Caco-2 (cell line): ENCODE measurements around the gene KLC3. TPM values are rescaled to one million over a fixed set of nuclear protein-coding genes. Genes with fewer than 3 reads are reported as not detected.

Experiments used
- BruUV-seq: library from RNA; stranded (reverse); fragments of 400-500 nt; replicated peaks from 2 replicates; lab custom pipeline; 2021; lab: Mats Ljungman, UMichigan
- CTCF ChIA-PET: fragments of 300-600 bp; sonication (Branson Sonifier 250); formaldehyde crosslinking; loops from one replicate; lab custom pipeline; 2022; ENCODE audit warnings: antibody characterized with exemption; lab: Charles Lee
- POLR2A ChIA-PET: fragments of 300-600 bp; sonication (Branson Sonifier 250); formaldehyde crosslinking; loops from one replicate; lab custom pipeline; 2022; ENCODE audit warnings: antibody characterized with exemption; lab: Charles Lee
- DNase-seq, 2 experiments: peaks; one replicate each; pipeline versions ENCODE4 v3.0.0 to v3.0.0-alpha.2; 2020 to 2022
- H3K27me3 ChIP-seq: replicated peaks from 2 replicates; pipeline ENCODE4 v1.6.0; 2011; ENCODE audit warnings: low read length; ENCODE audit not compliant: control insufficient read depth, insufficient read depth
- H3K36me3 ChIP-seq: 2 replicates; pipeline ENCODE4 v1.5.1; 2011; ENCODE audit warnings: low read length; ENCODE audit not compliant: control insufficient read depth, insufficient read depth
- H3K4me1 ChIP-seq: fragments of 250-450 bp; sonication (Bioruptor Pico); 2 replicates; pipeline ENCODE4 v1.5.1; 2020; ENCODE audit warnings: mild to moderate bottlenecking
- H3K4me3 ChIP-seq: 2 replicates; pipeline ENCODE4 v1.5.1; 2011; ENCODE audit warnings: low read depth, mild to moderate bottlenecking, control low read depth, low read length
- H3K9me3 ChIP-seq: fragments of 250-450 bp; sonication (Bioruptor Pico); 2 replicates; pipeline ENCODE4 v1.5.1; 2020; ENCODE audit warnings: mild to moderate bottlenecking, moderate library complexity
- H3K27ac Mint-ChIP-seq: one replicate; pipeline ENCODE4 v1.8.0; 2022; ENCODE audit warnings: mixed read lengths; ENCODE audit not compliant: unreplicated experiment
- H3K27me3 Mint-ChIP-seq: one replicate; pipeline ENCODE4 v1.8.0; 2022; ENCODE audit warnings: mixed read lengths; ENCODE audit not compliant: insufficient read depth, unreplicated experiment
- H3K36me3 Mint-ChIP-seq: one replicate; pipeline ENCODE4 v1.8.0; 2022; ENCODE audit warnings: mild to moderate bottlenecking, mixed read lengths; ENCODE audit not compliant: insufficient read depth, unreplicated experiment
- H3K4me1 Mint-ChIP-seq: one replicate; pipeline ENCODE4 v1.8.0; 2022; ENCODE audit warnings: low read depth, mixed read lengths; ENCODE audit not compliant: unreplicated experiment
- H3K4me3 Mint-ChIP-seq: one replicate; pipeline ENCODE4 v1.8.0; 2022; ENCODE audit warnings: mild to moderate bottlenecking, moderate library complexity, mixed read lengths; ENCODE audit not compliant: unreplicated experiment
- H3K9me3 Mint-ChIP-seq: one replicate; pipeline ENCODE4 v1.8.0; 2022; ENCODE audit warnings: mixed read lengths; ENCODE audit not compliant: unreplicated experiment
- intact Hi-C: fragments of 100-400 bp; cut with micrococcal nuclease; formaldehyde crosslinking; loops from one replicate; pipeline ENCODE4 v1.10.0; 2022; ENCODE audit not compliant: unreplicated experiment
- total RNA-seq: library from RNA; stranded (reverse); gene quantifications from 2 replicates; pipeline ENCODE4 v1.2.3, GENCODE V29; 2022
- TF ChIP-seq, protein P1 (sequence below), 2 experiments: fragments of 200-600 bp in 1 of 2; IDR thresholded peaks; 1 replicate in 1 of 2; 2 replicates in 1 of 2; pipeline versions ENCODE4 v1.5.1 to v1.8.0; 2011 to 2022; ENCODE audit warnings: antibody characterized with exemption in 1 of 2, control low read depth in 1 of 2, inconsistent platforms in 1 of 2, low read depth in 1 of 2, low read length in 1 of 2, mild to moderate bottlenecking in 1 of 2, moderate library complexity in 1 of 2; ENCODE audit not compliant: insufficient read depth in 1 of 2, severe bottlenecking in 1 of 2, unreplicated experiment in 1 of 2

KLC3 gene
- total RNA-seq, 1 experiment from 2014 or later = 10.2 TPM

DNA sequence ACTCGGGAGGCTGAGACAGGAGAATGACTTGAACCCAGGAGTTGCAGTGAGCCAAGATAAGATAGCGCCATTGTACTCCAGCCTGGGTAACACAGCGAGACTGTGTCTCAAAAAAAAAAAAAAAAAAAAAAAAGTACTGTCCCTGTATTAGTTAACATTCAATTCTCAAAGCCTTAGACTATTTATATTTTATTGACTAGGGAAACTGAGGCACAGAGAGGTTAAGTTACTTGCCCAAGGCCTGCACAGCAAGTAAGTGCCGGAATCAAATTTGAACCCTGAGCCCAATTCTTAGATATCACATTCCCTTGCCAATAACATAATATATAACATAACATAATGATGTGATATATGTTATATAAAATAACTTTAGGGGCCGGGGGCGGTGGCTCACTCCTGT is 921 bp upstream of the KLC3 start:
- TF ChIP-seq, protein P1, sequence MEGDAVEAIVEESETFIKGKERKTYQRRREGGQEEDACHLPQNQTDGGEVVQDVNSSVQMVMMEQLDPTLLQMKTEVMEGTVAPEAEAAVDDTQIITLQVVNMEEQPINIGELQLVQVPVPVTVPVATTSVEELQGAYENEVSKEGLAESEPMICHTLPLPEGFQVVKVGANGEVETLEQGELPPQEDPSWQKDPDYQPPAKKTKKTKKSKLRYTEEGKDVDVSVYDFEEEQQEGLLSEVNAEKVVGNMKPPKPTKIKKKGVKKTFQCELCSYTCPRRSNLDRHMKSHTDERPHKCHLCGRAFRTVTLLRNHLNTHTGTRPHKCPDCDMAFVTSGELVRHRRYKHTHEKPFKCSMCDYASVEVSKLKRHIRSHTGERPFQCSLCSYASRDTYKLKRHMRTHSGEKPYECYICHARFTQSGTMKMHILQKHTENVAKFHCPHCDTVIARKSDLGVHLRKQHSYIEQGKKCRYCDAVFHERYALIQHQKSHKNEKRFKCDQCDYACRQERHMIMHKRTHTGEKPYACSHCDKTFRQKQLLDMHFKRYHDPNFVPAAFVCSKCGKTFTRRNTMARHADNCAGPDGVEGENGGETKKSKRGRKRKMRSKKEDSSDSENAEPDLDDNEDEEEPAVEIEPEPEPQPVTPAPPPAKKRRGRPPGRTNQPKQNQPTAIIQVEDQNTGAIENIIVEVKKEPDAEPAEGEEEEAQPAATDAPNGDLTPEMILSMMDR (IDR thresholded peaks at IDR 0.05; ENCODE audit: insufficient read depth in 1 of 2, low read depth in 1 of 2, low read length in 1 of 2, severe bottlenecking in 1 of 2, unreplicated experiment in 1 of 2) = no peak
- Mint-ChIP-seq H3K27me3 (no peaks in the 10 kb centered on the region), H3K4me3 (no peak overlapping the region), H3K27ac (no peak overlapping the region), H3K36me3 (no peaks in the 10 kb centered on the region), H3K9me3 (no peaks in the 10 kb centered on the region), H3K4me1 (no peaks in the 10 kb centered on the region)
- Histone ChIP-seq H3K9me3 (no peaks in the 10 kb centered on the region), H3K4me3 (no peak overlapping the region), H3K36me3 (no peaks in the 10 kb centered on the region), H3K27me3 (no peaks in the 10 kb centered on the region), H3K4me1 (no peaks in the 10 kb centered on the region)
- intact Hi-C loops = loop anchor here (2.0 to 5.0 kb wide), 3 partner anchors 87 to 179 kb away; partner anchors contain the start of genes BLOC1S3, MARK4, NKPD1 and TRAPPC6A
- CTCF ChIA-PET = interaction anchor here (1.7 kb wide), 1 partner anchor 161 kb away, joined by 6 read pairs; the partner anchor contains the start of genes BLOC1S3 and TRAPPC6A
- no TSS peak for BruUV-seq
- POLR2A ChIA-PET = no interaction called here
- DNase-seq = no peak

DNA sequence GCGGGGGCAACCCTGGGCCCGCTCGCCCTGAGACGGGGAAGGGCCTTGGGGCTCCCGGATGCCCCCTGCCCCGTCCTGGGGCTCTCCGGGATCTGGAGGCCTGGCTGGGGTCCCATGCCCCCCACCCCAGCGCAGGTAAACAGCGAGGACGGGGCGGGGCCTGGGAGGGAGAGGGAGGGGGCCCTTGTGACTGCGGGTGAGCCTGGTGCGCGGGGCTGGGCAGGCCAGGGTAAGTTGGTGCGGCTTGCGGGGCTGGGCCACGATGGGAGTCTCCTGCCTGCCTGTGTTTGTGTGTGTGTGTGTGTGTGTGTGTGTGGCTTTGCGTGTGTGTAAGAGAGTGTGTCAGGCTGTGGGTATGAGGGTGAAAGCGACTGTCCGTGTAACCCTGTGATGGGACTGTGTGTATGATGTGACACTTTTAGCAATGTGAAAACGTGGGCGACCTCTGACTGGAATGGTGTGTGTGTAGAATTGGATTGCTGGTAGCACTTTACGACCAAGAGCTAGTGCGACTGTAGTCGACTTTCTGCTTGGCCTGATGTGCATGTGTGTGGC is 426 bp downstream of the KLC3 start:
- peaks cover 3% of the 10 kb centered on the region for H3K36me3 Mint-ChIP-seq
- no TSS peak for BruUV-seq
- no peak overlapping the region for H3K4me3 Mint-ChIP-seq
- peak overlapping the region; percentile 66 for H3K4me3 ChIP-seq
- TF ChIP-seq, protein P1 (IDR thresholded peaks at IDR 0.05; ENCODE audit: insufficient read depth in 1 of 2, low read depth in 1 of 2, low read length in 1 of 2, severe bottlenecking in 1 of 2, unreplicated experiment in 1 of 2) = no peak
- no peaks in the 10 kb centered on the region for H3K36me3 ChIP-seq
- ChIA-PET POLR2A (no interaction called here), CTCF (no interaction called here)
- H3K27me3 ChIP-seq = no peaks in the 10 kb centered on the region
- no peaks in the 10 kb centered on the region for H3K9me3 ChIP-seq
- intact Hi-C loops = no loop called here
- H3K4me1 ChIP-seq = peaks cover 6% of the 10 kb centered on the region; the same call in 1 of the 2 replicates
- H3K9me3 Mint-ChIP-seq = no peaks in the 10 kb centered on the region
- H3K4me1 Mint-ChIP-seq = peaks cover 7% of the 10 kb centered on the region
- H3K27me3 Mint-ChIP-seq = no peaks in the 10 kb centered on the region
- H3K27ac Mint-ChIP-seq = no peak overlapping the region
- peak in 1 of 2 experiments; percentile 39 for DNase-seq

DNA sequence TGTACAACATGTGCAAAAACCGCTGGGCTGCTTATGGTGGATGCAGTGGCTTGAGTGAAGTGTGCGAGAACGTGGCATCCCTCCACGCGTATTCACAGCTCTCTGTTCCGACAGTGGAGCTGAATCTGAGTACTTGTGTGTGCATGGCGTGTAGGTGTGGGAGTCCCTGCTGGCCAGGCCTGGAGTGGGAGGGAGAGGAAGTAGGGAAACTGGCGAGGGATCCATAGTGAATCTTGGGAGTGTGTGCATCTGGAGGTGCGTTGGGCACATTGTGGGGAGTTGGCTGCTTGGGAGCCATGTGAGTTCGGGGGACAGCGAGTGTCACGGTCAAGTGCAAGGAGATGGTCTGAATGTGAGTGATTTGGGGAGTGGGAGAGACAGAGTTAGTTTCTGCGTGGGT is 2.4 kb downstream of the KLC3 start:
- Mint-ChIP-seq H3K27ac (no peak overlapping the region), H3K36me3 (peaks cover 9% of the 10 kb centered on the region), H3K27me3 (no peaks in the 10 kb centered on the region), H3K4me1 (peaks cover 7% of the 10 kb centered on the region), H3K4me3 (no peak overlapping the region), H3K9me3 (no peaks in the 10 kb centered on the region)
- ChIA-PET POLR2A (no interaction called here), CTCF (no interaction called here)
- TF ChIP-seq, protein P1 (IDR thresholded peaks at IDR 0.05; ENCODE audit: insufficient read depth in 1 of 2, low read depth in 1 of 2, low read length in 1 of 2, severe bottlenecking in 1 of 2, unreplicated experiment in 1 of 2) = no peak
- no peaks in the 10 kb centered on the region for H3K9me3 ChIP-seq
- BruUV-seq = no TSS peak
- peaks cover 6% of the 10 kb centered on the region; the same call in 1 of the 2 replicates for H3K4me1 ChIP-seq
- no peak overlapping the region for H3K4me3 ChIP-seq
- H3K27me3 ChIP-seq = no peaks in the 10 kb centered on the region
- DNase-seq = no peak
- no peaks in the 10 kb centered on the region for H3K36me3 ChIP-seq
- intact Hi-C loops = no loop called here
